GM21367 (cell line): ENCODE data around the gene PER3.

Experiments used
- ATAC-seq: cut with Tn5 transposase; IDR thresholded peaks from one replicate; pipeline ENCODE4 v1.9.1; 2021; ENCODE audit not compliant: unreplicated experiment

Gene PER3

GRCh38 chr1:7869136-7869920, 85.2 kb downstream of the PER3 start:
- no peak for ATAC-seq

- ATAC-seq = no peak
Observed at GRCh38 chr1:7871136-7871535, 87.0 kb downstream of the PER3 start.

- ATAC-seq = no peak
Observed at GRCh38 chr1:7873801-7874795, 90.0 kb downstream of the PER3 start.

- ATAC-seq = no peak
Observed at GRCh38 chr1:7878027-7878426, 93.9 kb downstream of the PER3 start.

GRCh38 chr1:7879228-7879627, 95.1 kb downstream of the PER3 start:
- no peak for ATAC-seq

GRCh38 chr1:7884757-7885156, 100.7 kb downstream of the PER3 start:
- ATAC-seq = no peak

- ATAC-seq = no peak
Observed at GRCh38 chr1:7885513-7886404, 101.7 kb downstream of the PER3 start.

GRCh38 chr1:7886405-7886745, 102.3 kb downstream of the PER3 start:
- ATAC-seq = no peak

GRCh38 chr1:7888248-7889081, 104.4 kb downstream of the PER3 start:
- ATAC-seq = no peak

GRCh38 chr1:7890853-7891252, 106.8 kb downstream of the PER3 start:
- ATAC-seq = no peak

GRCh38 chr1:7891804-7892203, 107.7 kb downstream of the PER3 start:
- ATAC-seq = no peak

- ATAC-seq = no peak
Observed at GRCh38 chr1:7893529-7894180, 109.6 kb downstream of the PER3 start.
